Measurements from ENCODE around the gene PLEKHM2.
A peak's percentile ranks its signal among the peaks of the same experiment; 100 is the strongest.

Gene PLEKHM2, protein sequence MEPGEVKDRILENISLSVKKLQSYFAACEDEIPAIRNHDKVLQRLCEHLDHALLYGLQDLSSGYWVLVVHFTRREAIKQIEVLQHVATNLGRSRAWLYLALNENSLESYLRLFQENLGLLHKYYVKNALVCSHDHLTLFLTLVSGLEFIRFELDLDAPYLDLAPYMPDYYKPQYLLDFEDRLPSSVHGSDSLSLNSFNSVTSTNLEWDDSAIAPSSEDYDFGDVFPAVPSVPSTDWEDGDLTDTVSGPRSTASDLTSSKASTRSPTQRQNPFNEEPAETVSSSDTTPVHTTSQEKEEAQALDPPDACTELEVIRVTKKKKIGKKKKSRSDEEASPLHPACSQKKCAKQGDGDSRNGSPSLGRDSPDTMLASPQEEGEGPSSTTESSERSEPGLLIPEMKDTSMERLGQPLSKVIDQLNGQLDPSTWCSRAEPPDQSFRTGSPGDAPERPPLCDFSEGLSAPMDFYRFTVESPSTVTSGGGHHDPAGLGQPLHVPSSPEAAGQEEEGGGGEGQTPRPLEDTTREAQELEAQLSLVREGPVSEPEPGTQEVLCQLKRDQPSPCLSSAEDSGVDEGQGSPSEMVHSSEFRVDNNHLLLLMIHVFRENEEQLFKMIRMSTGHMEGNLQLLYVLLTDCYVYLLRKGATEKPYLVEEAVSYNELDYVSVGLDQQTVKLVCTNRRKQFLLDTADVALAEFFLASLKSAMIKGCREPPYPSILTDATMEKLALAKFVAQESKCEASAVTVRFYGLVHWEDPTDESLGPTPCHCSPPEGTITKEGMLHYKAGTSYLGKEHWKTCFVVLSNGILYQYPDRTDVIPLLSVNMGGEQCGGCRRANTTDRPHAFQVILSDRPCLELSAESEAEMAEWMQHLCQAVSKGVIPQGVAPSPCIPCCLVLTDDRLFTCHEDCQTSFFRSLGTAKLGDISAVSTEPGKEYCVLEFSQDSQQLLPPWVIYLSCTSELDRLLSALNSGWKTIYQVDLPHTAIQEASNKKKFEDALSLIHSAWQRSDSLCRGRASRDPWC

DNA sequence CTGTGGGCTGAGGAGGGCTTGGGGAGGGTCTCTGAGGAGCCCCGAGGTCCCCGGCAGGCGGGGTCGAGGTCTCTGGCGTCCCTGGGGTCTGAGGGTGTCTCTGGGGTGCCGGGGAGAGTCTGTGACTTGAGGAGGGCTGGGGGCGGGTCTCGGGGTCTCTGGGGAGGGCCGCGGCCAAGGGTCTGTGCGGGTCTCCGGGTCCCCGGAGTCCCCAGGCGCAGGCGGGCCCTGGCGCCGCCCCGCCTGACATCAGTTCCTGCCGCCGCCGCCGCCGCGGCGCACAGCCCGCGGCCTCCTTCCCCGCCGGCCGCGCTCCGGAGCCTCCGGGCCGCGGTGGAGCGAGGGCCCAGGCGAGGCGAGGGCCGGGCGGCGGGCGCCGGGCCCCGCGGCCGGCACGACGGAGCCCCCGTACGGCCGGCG, at the start of gene PLEKHM2:
PLEKHM2 (plus strand) TSS at position 279 of the 420 bp plus-strand sequence. CDS start 239 bp downstream, outside the sequence.
- H3K36me3 Mint-ChIP-seq (ENCODE audit: low read depth), result peaks cover 18% of the 10 kb centered on the region
- H3K4me1 Mint-ChIP-seq, result peaks cover 21% of the 10 kb centered on the region
- H3K27ac Mint-ChIP-seq, result peak within 1 kb of the TSS; percentile 88
- TF ChIP-seq, protein P1, sequence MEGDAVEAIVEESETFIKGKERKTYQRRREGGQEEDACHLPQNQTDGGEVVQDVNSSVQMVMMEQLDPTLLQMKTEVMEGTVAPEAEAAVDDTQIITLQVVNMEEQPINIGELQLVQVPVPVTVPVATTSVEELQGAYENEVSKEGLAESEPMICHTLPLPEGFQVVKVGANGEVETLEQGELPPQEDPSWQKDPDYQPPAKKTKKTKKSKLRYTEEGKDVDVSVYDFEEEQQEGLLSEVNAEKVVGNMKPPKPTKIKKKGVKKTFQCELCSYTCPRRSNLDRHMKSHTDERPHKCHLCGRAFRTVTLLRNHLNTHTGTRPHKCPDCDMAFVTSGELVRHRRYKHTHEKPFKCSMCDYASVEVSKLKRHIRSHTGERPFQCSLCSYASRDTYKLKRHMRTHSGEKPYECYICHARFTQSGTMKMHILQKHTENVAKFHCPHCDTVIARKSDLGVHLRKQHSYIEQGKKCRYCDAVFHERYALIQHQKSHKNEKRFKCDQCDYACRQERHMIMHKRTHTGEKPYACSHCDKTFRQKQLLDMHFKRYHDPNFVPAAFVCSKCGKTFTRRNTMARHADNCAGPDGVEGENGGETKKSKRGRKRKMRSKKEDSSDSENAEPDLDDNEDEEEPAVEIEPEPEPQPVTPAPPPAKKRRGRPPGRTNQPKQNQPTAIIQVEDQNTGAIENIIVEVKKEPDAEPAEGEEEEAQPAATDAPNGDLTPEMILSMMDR (IDR thresholded peaks at IDR 0.05), result no peak
- H3K27me3 Mint-ChIP-seq (ENCODE audit: low read depth, poor library complexity), result peaks cover 4% of the 10 kb centered on the region
- peak; percentile 53 for DNase-seq
- peaks cover 6% of the 10 kb centered on the region for H3K9me3 Mint-ChIP-seq
- peak within 1 kb of the TSS; percentile 92 for H3K4me3 Mint-ChIP-seq

DNA sequence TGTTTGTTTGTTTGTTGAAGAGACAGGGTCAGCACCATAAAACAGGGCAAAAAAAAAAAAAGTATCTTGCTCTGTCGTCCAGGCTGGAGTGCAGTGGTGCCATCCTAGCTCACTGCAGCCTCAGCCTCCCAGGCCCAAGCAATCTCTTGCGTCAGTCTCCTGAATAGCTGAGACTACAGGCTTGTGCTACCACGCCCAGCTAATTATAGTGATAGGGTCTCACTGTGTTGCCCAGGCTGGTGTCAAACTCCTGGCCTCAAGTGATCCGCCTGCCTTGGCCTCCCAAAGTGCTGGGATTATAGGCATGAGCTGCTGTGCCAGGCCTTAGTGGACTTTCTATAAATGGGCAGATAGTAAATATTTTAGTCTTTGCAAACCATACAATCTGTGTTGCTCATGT, 47.7 kb upstream of the PLEKHM2 start:
- no peak overlapping the region for H3K27ac Mint-ChIP-seq
- TF ChIP-seq, protein P1 (IDR thresholded peaks at IDR 0.05), result no peak
- DNase-seq, result no peak
- peaks cover 12% of the 10 kb centered on the region for H3K4me1 Mint-ChIP-seq
- H3K27me3 Mint-ChIP-seq (ENCODE audit: low read depth, poor library complexity), result no peaks in the 10 kb centered on the region
- H3K9me3 Mint-ChIP-seq, result no peaks in the 10 kb centered on the region
- no peak overlapping the region for H3K4me3 Mint-ChIP-seq
- H3K36me3 Mint-ChIP-seq (ENCODE audit: low read depth), result peaks cover 89% of the 10 kb centered on the region

DNA sequence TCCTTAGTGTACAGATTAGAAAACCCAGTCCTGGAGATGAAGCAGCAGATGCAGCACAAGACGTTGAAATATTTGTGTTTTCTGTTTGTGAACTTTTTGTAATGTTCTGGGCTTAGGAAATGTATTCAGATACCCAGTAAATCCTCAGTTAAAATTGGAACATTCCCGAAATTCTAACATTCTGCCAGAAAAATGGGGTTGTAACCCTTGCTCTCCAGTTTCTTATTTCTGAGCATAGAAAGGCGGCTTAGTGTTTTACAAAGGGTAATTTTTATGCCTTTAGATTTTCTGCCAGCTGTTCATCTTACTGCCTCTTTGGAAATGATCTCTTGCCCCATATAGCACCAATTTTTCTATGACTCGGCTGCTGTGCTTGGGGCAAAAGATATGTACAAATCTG, 46.3 kb upstream of the PLEKHM2 start:
- Mint-ChIP-seq H3K36me3 (ENCODE audit: low read depth) (peaks cover 90% of the 10 kb centered on the region), H3K9me3 (no peaks in the 10 kb centered on the region), H3K27me3 (ENCODE audit: low read depth, poor library complexity) (no peaks in the 10 kb centered on the region), H3K4me1 (peaks cover 12% of the 10 kb centered on the region), H3K27ac (peak overlapping the region; percentile 16), H3K4me3 (no peak overlapping the region)
- TF ChIP-seq, protein P1 (IDR thresholded peaks at IDR 0.05), result no peak
- no peak for DNase-seq

DNA sequence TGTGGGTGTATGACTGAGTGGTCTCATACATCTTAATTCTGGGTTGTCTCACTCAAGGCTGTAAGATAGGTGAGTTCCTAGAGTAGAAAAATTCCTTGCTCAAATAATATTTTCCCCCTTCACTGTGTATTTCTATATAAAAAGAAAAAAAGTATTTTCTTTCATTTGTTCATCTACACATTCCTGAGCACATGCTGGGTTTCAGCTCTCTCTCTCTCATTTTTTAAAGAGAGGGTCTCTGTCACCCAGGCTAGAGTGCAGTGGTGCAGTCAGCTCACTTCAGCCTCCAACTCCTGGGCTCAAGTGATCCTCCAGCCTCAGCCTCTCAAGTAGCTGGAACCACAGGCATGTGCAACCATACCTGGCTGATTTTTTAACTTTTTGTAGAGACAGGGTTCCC, 44.9 kb upstream of the PLEKHM2 start:
- Mint-ChIP-seq H3K27me3 (ENCODE audit: low read depth, poor library complexity) (no peaks in the 10 kb centered on the region), H3K27ac (no peak overlapping the region), H3K9me3 (no peaks in the 10 kb centered on the region), H3K36me3 (ENCODE audit: low read depth) (peaks cover 91% of the 10 kb centered on the region), H3K4me3 (no peak overlapping the region), H3K4me1 (peaks cover 12% of the 10 kb centered on the region)
- DNase-seq, result no peak
- TF ChIP-seq, protein P1 (IDR thresholded peaks at IDR 0.05), result no peak

DNA sequence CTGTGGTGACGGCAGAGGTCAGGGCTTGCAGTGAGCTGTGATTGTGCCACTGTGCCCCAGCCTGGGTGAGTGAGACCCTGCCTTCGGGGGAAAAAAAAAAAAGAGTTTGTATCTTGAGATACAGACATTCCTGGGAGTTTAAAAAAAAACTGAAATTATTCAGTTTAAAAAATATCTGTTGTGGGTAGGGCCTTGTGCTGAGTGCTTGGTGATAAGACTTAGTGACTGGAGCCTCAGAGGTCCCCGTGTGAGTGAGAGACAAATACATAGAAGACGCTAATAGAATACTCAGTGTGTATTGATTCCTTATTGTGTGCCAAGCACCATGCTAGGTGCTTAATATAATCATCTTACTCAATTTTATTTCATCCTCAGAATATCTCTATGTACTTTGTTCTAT, 44.2 kb upstream of the PLEKHM2 start:
- no peaks in the 10 kb centered on the region for H3K27me3 Mint-ChIP-seq (ENCODE audit: low read depth, poor library complexity)
- TF ChIP-seq, protein P1 (IDR thresholded peaks at IDR 0.05), result no peak
- H3K36me3 Mint-ChIP-seq (ENCODE audit: low read depth), result peaks cover 88% of the 10 kb centered on the region
- H3K4me1 Mint-ChIP-seq, result peaks cover 12% of the 10 kb centered on the region
- no peaks in the 10 kb centered on the region for H3K9me3 Mint-ChIP-seq
- no peak overlapping the region for H3K27ac Mint-ChIP-seq
- DNase-seq, result no peak
- H3K4me3 Mint-ChIP-seq, result no peak overlapping the region
